HG03097 (cell line): Measurements from ENCODE around the gene PARD3.
"Not testable (repeated sequence)": the region's sequence is repeated elsewhere in the genome, so short reads cannot be mapped to it uniquely, and the experiment has no call there.

Source experiments
- ATAC-seq: cut with Tn5 transposase; IDR thresholded peaks from one replicate; pipeline ENCODE4 v1.9.1; 2021; ENCODE audit not compliant: unreplicated experiment, low FRiP score

PARD3 gene

DNA sequence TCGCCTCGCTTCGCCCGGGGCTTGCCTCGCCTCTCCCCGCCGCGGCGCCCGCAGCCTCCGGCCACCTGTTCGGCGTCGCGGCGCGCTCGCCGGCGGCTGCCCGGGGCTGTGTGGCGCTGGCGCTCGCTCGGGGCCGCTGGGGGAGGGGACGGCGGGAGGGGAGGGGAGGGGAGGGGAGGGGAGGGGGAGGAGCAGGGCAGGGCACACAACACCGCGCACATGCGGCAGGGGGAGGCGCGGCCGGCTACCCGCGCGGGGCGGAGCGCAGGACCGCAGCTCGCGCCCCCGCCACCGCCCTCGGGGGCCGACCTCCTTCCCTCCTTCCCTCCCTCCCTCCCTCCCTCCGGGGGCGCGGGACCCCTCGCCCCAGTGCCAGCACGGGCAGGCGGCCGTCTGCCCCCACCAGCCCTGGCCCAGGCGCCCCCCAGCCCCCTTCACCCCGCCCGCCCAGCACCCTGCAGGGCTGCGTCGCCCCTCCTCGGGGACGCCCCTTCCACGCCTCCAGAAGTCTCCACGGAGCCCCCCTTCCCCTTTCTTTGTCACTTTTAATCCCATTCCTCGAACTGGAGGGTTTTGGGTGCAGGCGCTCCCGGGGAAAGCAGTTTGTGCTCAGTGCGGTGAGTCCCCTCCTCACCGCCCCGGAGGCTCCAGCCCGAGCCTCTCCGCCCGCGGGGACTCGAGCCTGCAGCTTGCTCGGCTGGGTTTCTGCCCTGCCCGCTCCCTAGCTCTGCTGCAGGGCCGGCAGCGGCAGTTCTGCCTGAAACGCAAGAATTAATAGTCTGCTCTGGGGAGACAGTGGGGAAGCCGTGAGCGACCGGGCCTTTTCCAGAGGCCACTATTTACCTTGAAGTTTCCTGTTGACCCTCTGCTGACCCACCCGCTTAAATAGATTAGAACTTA lies at the start of gene PARD3:
TSS of gene PARD3 (minus strand) at position 112 of the 900 bp plus-strand sequence. CDS start 301 bp downstream, outside the sequence.
- ATAC-seq: peak; percentile 32

DNA sequence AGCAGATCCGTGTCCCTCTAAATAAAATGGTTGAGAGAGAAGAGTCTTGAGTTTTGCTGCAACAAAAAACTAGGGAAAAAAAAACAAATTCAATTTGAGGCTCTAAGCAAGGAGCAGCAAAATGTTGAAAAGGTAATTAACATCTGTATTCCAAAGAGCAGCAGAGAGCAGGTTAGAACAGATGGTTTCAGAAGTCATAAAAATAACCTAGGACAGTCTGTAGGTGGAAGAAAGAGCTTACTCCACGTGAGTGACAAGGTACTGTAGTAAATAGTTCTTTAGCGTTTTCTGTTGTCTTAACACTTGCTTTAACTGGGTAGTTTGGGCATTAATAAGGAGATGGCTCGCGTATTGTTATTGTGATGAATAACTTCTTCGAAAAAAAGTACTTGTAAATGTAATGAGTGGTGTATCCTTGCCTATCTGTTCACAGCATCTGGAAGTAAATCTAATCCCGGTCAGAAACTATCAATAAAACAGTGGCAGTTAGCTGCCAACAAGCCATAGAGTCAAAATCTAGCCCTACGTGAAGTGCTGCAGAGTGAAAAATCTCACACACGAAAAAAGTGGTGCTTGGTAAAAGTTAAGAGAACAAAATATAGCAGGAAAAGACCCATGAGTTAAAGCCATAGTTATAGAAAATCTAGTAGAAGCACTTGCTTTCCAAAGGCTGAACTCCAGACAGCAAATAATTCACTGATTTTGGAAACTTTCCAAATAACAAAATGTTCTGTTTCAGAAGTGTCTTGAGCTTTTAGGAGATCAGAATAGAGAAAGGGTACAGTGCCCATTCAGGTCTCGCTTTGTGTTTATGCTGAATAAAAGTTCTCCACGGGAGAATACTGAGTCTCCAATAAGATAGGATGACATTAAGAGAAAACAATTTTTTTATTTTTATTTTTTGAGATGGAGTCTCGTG lies 49.3 kb upstream of the PARD3 start:
- no peak for ATAC-seq

DNA sequence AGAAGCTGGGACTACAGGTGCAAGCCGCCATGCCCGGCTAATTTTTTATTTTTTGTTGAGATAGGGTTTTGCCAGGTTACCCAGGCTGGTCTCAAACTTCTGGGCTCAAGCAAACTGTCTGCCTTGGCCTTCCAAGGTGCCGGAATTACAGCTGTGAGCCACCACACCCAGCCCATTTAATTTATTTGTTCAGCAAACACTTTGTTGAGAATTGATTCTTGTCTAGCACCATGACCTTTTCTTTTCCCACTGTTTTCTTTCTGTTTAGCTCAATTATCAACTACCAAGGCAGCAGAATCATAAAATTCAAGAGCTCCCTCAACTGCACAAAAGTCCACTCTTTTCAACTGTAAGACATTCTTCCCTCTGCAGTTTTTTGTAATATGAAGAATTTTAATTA lies 47.8 kb upstream of the PARD3 start:
- no peak for ATAC-seq

DNA sequence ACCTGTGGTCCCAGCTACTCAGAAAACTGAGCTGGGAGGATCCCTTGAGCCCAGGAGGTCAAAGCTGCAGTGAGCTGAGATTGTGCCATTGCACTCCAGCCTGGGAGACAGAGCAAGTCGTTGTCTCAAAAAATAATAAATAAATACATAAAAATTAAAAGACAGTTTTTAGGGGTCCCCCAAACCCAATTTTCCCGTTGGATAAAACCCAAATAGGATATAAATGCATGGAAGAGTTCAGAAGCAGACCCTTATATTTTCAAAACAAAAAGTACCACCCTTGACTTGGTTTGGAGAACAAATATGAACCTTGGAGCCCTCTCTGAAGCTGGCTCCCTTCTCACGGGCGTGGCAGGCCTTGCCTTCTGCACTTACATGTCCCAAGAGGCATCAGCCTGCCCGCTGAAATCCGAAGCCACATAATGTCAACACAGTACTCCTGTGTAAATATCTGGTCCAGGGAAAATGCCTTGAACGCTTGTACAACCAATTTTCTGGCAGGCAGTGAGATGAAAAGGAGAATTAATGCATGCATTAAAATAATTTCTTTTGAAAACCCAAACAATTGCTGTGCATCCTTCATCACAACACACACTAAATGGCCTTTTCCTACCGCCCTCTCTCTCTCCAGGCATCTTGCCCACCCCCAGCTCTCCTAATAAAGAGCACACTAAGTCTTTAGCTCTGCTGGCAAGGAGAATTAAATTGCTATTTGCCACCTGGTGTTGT lies 46.4 kb upstream of the PARD3 start:
- ATAC-seq: no peak

DNA sequence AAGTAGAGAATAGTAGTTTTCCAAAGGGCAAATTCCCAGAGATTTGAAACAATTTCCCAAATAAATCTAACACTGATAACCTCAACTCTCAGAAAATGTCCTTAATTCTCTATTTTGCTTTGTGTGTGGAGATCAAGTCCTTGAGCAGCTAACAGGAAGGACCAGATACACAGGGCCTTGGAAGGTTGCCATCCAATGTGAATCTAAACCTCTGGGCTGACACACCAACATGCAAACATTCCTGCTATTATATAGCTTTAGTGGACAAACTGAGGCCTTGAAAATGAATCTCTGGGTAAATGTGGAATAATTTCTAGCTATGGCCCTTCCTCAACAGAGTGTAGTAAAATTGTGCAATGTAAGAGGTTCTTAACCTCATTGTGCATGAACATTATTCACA lies 44.1 kb upstream of the PARD3 start:
- no peak for ATAC-seq

DNA sequence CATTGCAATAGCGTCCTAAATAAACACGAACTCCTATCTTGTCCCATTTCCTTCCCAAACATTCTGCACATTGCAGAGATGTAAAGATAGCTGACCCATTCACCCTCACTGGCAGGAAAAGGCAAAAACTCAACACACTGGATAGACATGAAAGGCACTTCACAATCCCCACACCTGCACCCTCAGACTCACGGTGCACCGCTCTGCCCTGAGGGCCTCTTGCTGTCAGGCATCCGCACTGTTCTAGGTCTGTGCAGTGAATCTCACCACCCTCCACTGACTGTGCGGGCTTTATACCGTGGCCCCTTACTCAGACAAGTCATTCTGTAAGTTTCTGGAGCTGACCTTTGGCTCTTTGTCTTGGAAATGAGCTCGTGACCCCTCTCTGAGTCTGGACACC lies 42.9 kb upstream of the PARD3 start:
- ATAC-seq: no peak

DNA sequence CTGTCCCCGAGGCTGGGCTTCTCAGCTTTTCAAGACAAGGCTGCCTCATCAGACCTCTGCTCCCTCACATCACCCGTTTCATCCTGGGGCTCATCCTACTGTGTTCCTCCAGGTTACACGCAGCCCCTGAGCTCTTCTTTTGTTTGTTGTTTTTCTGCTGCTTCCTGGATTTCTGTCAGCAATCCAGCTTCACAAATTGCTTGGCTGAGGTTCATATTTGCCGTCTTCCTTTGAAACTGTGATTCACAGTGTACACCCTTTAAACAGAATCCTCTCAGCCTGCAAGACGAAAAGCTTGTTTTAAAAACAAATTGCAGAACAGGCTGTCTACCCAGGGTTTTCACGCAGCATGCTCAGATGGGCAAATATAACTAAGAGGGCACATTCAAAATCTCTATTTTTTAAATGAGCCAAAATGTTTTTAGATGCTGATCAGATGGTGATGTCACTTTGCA lies 39.1 kb upstream of the PARD3 start:
- no peak for ATAC-seq

DNA sequence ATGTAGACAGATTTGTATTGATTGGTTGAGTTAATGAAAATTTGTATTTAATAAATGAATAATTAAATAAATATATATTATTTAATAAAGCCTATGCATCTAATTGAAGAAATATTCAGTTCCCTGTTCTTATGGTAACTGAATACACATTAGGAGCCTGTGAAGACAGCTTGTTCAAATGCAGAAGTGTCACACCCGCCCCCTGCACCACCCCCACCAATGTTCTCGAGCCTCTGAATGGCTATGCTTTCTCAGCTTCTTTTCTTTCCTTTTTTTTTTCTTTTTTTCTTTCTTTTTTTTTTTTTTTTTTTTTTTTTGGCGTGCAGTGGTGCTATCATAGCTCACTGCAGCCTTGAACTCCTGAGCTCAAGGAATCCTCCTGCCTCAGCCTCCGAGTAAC lies 38.3 kb upstream of the PARD3 start:
- ATAC-seq: no peak

DNA sequence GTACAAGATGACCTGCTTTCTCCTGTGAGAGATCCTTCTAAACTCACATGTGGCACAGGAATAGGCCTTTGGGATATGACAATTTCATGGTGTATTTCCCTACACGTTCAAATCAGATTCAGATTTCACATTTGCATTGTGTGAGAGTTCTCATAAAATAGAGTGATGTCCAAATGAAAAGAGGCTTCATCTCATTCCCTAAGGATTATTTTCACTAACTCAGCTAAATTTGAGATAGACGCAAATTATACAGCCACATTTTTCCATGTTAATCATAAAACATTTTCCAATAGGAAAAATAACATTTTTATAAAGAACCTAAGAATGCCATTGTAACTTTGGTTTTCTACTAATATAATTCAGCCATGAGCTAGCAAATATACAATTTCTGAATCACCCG lies 35.5 kb upstream of the PARD3 start:
- ATAC-seq: no peak

DNA sequence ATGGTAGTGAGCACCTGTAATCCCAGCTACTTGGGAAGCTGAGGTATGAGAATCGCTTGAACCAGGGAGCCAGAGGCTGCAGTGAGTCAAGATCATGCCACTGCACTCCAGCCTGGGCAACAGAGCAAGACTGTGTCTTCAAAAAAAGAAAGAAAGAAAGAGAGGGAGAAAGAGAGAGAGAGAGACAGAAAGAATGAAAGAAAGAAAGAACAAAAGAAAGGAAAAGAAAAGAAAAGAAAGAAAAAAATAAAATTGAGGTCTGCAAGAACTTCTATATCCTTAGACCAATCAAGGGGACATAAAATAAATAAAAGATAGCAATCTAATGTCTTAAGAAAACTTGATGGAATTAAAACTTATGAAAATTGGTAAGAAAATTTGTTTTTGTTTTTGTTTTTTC lies 34.9 kb upstream of the PARD3 start:
- ATAC-seq: no peak

DNA sequence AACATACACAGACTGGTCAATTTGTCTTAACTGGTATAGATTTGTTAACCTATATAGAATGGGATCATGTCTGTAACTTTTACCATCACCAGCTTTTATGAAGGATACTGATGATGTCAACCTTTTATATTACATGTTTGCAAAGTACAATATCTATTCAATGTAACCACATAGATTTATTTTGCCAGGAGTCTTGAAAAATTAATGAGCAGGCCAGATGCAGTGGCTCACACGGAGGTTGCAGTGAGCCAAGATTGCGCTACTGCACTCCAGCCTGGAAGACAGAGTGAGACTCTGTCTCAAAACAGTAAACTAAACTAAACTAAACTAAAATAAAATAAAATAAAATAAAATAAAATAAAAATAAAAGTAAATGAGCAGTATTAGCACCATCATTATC lies 30.0 kb upstream of the PARD3 start:
- ATAC-seq: no peak

DNA sequence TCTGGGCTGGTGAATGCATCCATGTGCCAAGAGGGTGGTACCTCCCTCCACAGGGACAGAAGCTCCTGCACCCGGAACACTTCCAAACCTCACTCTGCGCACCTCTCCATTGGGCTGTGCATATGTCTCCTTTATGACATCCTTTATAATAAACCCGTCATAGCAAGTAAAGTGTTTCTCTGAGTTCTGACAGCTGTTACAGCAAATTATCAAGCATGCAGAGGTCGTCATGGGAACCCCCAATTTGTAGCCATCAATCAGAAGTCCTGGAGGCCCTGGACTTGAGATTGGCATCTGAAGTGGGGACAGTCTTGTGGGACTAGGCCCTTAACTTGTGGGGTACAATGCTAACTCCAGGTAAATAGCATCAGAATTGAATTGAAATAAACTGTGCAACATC lies 29.4 kb upstream of the PARD3 start:
- no peak for ATAC-seq

DNA sequence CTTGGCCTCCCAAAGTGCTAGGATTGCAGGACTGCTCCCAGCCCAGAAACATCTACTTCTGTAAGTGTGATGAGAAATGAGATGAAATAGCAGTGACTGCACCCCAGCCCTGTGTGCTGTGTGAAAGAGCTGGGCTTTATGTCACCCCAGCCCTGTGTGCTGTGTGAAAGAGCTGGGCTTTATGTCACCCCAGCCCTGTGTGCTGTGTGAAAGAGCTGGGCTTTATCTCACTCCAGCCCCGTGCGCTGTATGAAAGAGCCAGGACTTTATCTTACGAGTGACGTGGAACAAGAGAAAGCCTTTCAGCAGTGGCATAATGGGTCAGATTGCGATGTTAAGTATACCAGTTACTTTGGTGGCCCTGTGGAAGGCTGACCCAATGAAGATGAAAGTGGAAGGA lies 28.4 kb upstream of the PARD3 start:
- not testable (repeated sequence) for ATAC-seq

DNA sequence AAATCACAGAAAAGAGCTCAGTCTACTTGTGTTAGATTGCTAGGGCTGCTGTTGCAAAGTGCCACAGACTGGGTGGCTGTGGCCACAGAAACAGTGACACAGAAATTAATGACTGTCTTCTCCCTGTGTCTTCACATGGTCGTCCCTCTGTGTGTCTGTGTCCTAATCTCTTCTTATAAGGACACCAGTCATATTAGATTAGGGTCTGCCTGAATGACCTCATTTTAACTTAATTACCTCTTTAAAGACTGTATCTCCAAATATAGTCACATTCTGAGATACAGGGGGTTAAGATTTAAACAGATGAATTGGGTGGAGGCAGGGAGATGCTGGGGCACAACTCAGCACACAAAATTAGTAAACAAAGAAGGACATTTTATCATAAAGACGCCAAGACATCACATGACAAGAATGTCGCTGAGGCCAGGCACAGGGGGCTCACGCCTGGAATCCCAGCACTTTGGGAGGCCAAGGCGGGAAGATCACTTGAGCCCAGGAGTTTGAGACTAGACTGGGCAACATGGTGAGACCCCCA lies 23.3 kb upstream of the PARD3 start:
- ATAC-seq: no peak

DNA sequence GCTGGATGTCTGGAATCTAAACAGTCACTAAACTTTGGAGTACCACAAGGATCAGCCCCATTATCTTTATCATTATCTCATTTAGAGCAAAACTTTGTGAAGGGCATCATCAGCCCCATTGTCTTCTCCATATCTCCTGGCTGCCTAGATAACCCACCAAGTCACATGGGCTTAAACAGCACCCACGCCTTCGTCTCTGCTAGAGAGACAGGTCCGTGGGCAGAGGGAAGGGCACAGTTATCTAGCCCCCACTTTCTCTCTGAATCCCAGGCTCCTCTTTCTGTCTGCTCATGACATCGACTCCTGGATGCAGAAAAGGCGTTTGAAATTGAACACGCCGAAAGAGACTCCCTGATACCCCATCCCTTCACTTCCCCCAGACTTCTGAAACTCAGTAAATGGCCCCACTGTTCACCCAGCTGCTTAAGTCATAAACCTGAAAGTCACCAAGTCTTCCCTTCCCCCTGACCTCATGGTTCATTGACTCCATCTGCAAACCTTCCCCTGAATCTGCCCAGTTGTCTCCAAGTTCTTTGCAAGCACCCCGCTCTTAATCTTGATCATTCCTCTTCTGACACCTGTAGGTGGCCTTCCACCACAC lies 20.9 kb upstream of the PARD3 start:
- ATAC-seq: no peak

DNA sequence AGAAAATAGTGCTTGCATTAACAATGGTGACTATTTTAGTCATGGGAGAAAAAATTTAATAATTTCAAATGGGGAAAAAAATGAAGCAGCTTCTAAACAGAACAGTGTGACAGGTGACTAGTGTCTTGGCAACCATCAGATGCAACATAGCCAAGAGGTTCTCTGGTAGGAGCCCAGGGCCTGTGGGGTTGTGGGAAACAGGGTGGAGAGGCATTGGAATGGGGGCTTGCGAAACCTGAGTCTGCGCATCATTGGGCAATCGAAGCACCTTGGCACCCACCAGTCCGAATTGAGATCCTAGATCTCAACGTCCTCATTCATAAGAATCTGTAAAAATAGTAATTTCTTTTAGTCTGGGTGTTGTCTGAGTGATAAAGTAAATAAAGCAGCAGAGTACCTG lies 19.2 kb upstream of the PARD3 start:
- ATAC-seq: no peak

DNA sequence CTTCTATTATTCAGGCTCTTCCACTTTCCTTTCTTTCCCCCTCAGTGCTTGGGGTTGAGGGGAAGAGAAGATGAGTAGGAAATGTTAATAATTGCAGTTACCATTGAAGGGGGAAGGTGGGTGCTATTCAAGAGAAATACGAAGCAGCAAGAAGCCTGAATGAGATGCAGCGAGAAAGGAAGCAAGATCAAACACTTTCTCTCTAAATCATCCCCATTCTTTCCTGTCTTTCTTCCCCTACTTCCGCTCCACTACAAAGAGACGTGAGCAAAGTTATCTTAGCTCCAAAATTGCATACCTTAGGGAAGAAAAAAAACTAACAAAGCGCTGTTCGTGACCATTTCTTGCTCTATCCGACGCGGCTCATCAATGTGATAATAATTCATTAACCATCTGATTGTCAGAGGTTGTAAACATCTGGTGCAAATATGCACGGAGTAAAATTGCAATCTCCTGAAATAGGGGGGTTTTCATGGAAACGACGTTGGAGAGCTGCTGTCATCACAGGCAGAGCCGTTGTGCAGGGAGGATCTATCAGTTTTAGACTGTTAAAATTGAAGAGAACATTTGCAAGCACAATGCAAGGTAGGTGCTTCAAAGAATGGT lies 15.2 kb upstream of the PARD3 start:
- ATAC-seq: no peak

DNA sequence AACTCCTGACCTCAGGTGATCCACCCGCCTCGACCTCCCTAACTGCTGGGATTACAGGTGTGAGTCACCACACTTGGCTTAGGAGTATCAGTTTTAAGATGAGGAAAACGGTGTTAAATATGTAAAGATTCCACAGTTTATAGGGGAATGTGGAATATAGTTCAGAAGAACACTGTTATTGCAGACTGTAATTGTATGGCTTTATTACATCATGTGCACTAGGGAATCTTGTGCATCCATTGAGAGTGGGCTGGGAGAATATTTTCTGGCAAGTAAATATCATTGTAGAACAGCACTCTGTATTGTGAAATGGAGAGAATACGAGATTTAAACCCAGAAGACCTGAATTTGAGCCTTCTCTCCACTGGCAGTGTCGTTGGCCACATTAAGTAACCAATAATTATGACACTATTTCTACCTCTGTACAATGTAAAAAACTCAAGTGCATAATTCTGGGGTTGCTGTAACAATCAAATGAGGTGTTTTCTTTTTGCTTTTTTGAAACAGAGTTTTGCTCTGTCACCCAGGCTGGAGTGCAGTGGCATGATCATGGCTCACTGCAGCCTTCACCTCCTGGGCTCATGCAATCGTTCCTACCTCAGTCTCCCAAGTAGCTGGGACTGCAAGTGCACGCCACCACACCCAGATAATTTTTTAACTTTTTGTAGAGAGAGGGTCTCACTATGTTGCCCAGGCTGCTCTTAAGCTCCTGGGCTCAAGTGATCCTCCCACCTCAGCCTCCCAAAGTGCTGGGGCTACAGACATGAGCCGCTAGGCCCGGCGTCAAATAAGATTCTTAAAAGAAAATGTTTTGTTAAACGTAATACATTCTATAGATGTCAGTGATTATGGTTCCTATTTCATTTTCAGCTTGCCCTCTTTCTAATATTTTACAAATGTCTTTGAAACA lies 12.0 kb upstream of the PARD3 start:
- no peak for ATAC-seq

DNA sequence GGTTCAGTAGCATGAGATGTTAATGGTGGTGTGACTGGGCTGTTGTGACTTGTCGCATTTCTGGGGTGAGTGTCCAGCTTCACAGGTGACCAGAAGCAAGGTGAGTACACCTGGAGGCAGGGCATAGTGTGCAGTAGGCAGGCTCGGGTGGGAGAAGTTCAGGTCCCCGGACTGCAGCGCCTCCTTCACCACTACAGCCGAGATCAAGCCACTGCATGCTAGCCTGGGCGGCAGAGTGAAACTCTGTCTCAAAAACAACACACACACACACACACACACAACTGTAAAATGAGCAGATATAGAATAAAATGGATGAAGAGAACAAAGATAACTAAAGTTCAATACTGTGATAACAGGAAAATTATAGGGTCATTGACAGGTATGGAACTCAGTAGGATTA lies 11.1 kb upstream of the PARD3 start:
- ATAC-seq: no peak
